Adipocyte (in vitro differentiated cells): Measurements from ENCODE around the gene SAG.

Source experiments
- DNase-seq: peaks from one replicate; pipeline ENCODE4 v3.0.0-alpha.2; 2015; ENCODE audit warnings: low read depth
- H3K27me3 ChIP-seq: replicated peaks from 2 replicates; pipeline ENCODE4 v1.7.0; 2013; ENCODE audit warnings: mild to moderate bottlenecking, low read length, moderate library complexity; ENCODE audit not compliant: control insufficient read depth, insufficient read depth
- H3K36me3 ChIP-seq: 2 replicates; pipeline ENCODE4 v1.7.0; 2013; ENCODE audit warnings: low read length, mild to moderate bottlenecking, moderate library complexity; ENCODE audit not compliant: control insufficient read depth, insufficient read depth, severe bottlenecking
- H3K4me1 ChIP-seq: 2 replicates; pipeline ENCODE4 v1.7.0; 2013; ENCODE audit warnings: mild to moderate bottlenecking, low read length, moderate library complexity; ENCODE audit not compliant: control insufficient read depth, insufficient read depth
- H3K4me3 ChIP-seq: 2 replicates; pipeline ENCODE4 v1.7.0; 2013; ENCODE audit warnings: mild to moderate bottlenecking, low read length, moderate library complexity
- H3K9ac ChIP-seq: 2 replicates; pipeline ENCODE4 v1.7.0; 2013; ENCODE audit warnings: mild to moderate bottlenecking, low read length, moderate library complexity
- H3K9me3 ChIP-seq: 2 replicates; pipeline ENCODE4 v1.7.0; 2013; ENCODE audit warnings: mild to moderate bottlenecking, low read length, moderate library complexity; ENCODE audit not compliant: control insufficient read depth

SAG gene

GRCh38 chr2:233358335-233358734, 50.7 kb downstream of the SAG start:
- Histone ChIP-seq H3K36me3 (no peaks in the 10 kb centered on the region), H3K4me3 (no peak overlapping the region), H3K4me1 (no peaks in the 10 kb centered on the region), H3K9me3 (no peaks in the 10 kb centered on the region), H3K27me3 (no peaks in the 10 kb centered on the region), H3K9ac (no peak overlapping the region)
- DNase-seq = no peak

DNA sequence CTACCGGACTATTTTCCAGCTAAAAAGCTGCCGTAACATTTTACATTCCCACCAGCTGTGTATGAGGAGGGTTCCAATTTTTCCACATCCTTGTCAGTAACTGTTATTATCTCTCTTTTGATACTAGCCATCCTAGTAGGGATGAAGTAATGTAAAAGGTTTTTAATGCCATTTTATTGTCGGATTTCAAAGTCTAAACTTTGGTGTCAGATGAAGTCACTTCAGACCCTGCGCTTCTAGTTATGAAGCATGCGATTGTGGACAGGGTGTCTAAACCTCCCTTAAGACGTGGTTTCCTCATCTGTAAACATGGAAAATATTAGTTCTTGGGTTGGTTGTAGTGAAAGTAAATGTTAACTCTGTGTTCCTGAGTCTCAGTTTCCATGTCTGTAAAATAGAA, 51.3 kb downstream of the SAG start:
- no peaks in the 10 kb centered on the region for H3K9me3 ChIP-seq
- no peak overlapping the region for H3K9ac ChIP-seq
- no peaks in the 10 kb centered on the region for H3K4me1 ChIP-seq
- H3K36me3 ChIP-seq = no peaks in the 10 kb centered on the region
- no peaks in the 10 kb centered on the region for H3K27me3 ChIP-seq
- H3K4me3 ChIP-seq = no peak overlapping the region
- DNase-seq = no peak

DNA sequence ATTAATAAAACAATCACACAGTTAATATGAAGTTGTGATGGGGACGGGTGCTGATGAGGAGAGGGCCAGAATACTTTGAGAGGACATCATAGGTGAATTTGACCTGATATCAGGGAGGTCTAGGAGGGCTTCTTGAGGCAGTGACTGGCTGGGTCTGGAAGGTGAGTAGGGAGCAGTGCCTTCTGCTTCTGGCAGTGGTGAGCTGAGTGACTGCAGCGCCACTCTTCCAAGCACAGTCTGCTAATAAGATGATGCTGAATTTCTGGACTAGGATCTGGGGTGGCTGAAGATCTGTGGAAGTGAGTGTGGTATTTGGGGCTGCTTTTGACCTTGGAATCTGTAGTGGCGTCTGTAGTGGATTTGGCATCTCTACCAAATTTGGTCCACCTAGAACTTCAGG, 52.2 kb downstream of the SAG start:
- Histone ChIP-seq H3K27me3 (no peaks in the 10 kb centered on the region), H3K4me3 (no peak overlapping the region), H3K4me1 (no peaks in the 10 kb centered on the region), H3K9ac (no peak overlapping the region), H3K36me3 (no peaks in the 10 kb centered on the region), H3K9me3 (no peaks in the 10 kb centered on the region)
- DNase-seq = no peak

GRCh38 chr2:233360771-233361176, 53.2 kb downstream of the SAG start:
- no peak for DNase-seq
- H3K4me1 ChIP-seq = no peaks in the 10 kb centered on the region

DNA sequence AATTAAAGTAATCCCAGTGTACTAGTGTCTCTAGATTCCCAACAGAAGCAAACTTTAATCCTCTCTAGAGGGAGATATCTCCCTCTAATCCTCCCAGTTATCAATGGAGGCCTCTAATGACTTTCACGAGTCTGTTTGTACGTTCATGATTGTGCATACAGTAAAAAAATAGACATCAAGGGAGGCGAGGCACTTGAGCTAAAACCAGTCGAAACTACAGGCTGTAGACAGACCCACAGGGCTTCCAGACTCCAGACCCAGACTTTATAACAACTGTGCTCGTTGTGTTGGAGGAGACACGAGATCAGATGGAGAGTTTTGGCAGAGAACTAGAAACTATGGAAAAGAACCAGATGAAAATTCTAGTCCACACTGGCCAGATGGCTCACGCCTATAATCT, 53.7 kb downstream of the SAG start:
- Histone ChIP-seq H3K36me3 (no peaks in the 10 kb centered on the region), H3K9ac (no peak overlapping the region), H3K4me3 (no peak overlapping the region), H3K27me3 (no peaks in the 10 kb centered on the region), H3K4me1 (no peaks in the 10 kb centered on the region), H3K9me3 (no peaks in the 10 kb centered on the region)
- no peak for DNase-seq

More at GRCh38 chr2:233360771-233361176, 53.2 kb downstream of the SAG start:
- no peak overlapping the region for H3K9ac ChIP-seq
- H3K27me3 ChIP-seq = no peaks in the 10 kb centered on the region
- H3K36me3 ChIP-seq = no peaks in the 10 kb centered on the region
- no peaks in the 10 kb centered on the region for H3K9me3 ChIP-seq
- H3K4me3 ChIP-seq = no peak overlapping the region

DNA sequence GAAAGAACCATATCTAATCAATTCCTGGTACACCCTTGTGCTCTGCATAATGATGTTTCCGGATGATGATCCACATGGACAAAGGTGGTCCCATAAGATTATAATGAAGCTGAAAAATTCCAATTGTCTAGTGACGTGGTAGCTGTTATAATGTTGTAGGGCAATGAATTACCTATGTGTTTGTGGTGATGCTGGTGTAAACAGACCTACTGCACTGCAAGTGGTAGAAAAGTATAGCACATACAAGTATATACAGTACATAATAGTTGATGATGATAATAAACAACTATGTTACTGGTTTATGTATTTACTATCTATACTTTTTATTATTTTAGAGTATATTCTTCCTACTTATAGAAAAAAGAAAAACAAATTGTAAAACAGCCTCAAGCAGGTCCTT, 55.1 kb downstream of the SAG start:
- H3K36me3 ChIP-seq = no peaks in the 10 kb centered on the region
- H3K9ac ChIP-seq = no peak overlapping the region
- H3K4me1 ChIP-seq = no peaks in the 10 kb centered on the region
- H3K27me3 ChIP-seq = no peaks in the 10 kb centered on the region
- no peak overlapping the region for H3K4me3 ChIP-seq
- DNase-seq = no peak
- no peaks in the 10 kb centered on the region for H3K9me3 ChIP-seq

DNA sequence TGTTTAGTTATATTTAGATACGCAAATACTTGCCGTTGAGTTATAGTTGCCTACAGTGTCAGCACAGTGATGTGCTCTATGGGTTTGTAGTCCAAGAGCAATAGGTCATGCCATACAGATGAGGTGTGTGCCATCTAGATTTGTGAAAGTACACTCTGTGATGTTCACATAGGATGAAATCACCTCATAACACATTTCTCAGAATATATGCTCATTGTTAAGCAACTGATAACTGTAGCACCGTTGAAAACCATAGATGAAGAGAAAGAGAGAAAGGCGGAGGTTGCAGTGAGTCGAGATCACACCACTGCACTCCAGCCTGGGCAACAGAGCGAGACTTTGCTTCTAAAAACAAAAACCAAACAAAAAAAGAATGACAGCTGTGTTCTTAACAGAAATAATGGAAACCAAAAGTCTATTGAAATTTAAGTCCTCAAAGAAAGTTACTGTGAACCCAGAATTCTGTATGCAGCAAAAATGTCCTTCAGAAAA, 56.2 kb downstream of the SAG start:
- no peak for DNase-seq
- Histone ChIP-seq H3K9ac (no peak overlapping the region), H3K36me3 (no peaks in the 10 kb centered on the region), H3K27me3 (no peaks in the 10 kb centered on the region), H3K4me3 (no peak overlapping the region), H3K4me1 (no peaks in the 10 kb centered on the region), H3K9me3 (no peaks in the 10 kb centered on the region)

DNA sequence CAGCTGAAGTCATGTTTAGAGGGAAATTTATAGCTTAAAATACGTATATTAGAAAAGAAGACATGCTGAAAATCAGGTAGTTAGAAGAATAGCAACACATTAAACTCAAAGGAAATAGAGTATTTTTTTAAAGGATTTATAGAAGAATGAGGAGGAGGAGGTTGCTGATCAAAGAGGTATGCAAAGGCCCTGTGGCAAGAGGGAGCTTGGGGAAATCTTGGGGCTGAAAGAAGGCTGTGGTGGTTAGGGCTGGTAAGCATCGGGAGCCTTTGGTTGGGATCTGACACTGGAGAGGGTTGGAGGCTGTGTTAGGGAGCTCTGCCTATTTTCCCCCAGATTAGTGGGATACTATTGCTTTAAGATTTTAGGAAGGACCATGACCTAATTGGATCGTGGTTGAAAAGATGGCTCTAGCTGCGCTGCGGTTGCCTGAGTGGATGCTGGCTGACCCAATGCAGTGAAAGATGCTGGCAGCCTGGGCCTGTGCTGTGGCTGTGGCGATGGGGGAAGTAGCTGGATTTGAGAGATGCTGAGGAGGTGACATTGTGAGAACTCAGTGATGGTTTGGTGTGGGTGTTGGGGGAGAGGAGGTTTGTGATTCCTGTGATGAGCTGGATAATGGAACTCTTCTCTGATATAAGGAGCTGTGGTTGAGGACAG, 58.4 kb downstream of the SAG start:
- H3K27me3 ChIP-seq = no peaks in the 10 kb centered on the region
- H3K9ac ChIP-seq = no peak overlapping the region
- DNase-seq = no peak
- H3K9me3 ChIP-seq = no peaks in the 10 kb centered on the region
- no peak overlapping the region for H3K4me3 ChIP-seq
- no peaks in the 10 kb centered on the region for H3K4me1 ChIP-seq
- H3K36me3 ChIP-seq = no peaks in the 10 kb centered on the region

- Histone ChIP-seq H3K9me3 (no peaks in the 10 kb centered on the region), H3K4me3 (no peak overlapping the region), H3K27me3 (no peaks in the 10 kb centered on the region), H3K9ac (no peak overlapping the region), H3K36me3 (no peaks in the 10 kb centered on the region), H3K4me1 (no peaks in the 10 kb centered on the region)
- DNase-seq = no peak
These were observed 60.0 kb downstream of the SAG start for GRCh38 chr2:233367586-233367985.

DNA sequence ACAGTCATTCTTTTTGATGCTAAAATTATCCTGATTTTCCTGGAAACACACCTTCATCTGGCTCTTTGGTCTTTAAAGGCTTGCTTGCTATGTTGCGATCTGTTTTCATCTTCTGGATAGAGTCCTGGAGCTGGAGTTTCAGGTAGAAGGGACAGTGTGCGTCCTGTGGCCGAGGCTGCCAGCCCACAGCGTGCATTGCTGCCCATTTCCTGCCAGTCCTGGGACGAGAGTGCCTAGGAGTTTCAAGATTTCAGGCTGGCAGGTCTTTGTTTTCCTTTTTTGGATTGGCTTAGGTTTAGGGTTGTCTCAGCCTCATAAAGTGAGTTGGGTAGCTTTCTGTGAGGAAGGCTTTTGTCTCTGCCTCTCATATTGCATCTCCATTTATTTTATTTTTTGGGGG, 61.1 kb downstream of the SAG start:
- Histone ChIP-seq H3K9me3 (no peaks in the 10 kb centered on the region), H3K27me3 (no peaks in the 10 kb centered on the region), H3K9ac (no peak overlapping the region), H3K36me3 (no peaks in the 10 kb centered on the region), H3K4me1 (no peaks in the 10 kb centered on the region), H3K4me3 (no peak overlapping the region)
- DNase-seq = no peak

DNA sequence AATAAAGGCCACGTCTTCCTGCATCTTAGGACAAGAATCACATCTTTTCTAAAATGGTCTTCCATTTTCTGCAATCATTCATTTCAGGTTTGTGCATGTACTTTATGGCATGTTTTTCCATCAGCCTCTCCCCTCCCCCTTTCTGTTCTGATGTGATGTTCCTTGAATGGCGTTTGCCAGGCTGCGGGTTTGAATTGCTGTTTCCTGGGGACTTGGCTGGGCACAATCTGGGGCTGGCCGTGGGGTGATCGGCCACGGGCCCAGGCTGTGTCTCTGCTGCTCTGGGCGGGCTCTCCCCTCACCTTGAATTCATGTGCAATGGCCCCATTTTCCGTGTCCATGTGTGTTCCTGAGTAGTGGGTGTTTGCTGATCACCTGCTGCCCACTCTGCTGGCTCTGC, 61.8 kb downstream of the SAG start:
- no peak for DNase-seq
- no peaks in the 10 kb centered on the region for H3K36me3 ChIP-seq
- no peak overlapping the region for H3K4me3 ChIP-seq
- no peaks in the 10 kb centered on the region for H3K27me3 ChIP-seq
- H3K9ac ChIP-seq = no peak overlapping the region
- no peaks in the 10 kb centered on the region for H3K4me1 ChIP-seq
- H3K9me3 ChIP-seq = no peaks in the 10 kb centered on the region
